Mammary epithelial cell (primary cell): Measurements from ENCODE around the gene GCC2.

ENCODE experiments used
- CTCF ChIP-seq, 2 donors: IDR thresholded peaks in 1 of 2; conservative IDR thresholded peaks in 1 of 2; 2 replicates each; pipeline ENCODE4 v1.5.1; 2011 to 2012; ENCODE audit warnings: inconsistent platforms in 2 of 2, low read length in 2 of 2, mild to moderate bottlenecking in 2 of 2, control low read depth in 1 of 2, low read depth in 1 of 2; ENCODE audit not compliant: insufficient read depth in 1 of 2; ENCODE audit errors: extremely low read depth in 1 of 2
- EZH2 ChIP-seq: IDR thresholded peaks from 2 replicates; pipeline ENCODE4 v1.6.1; 2012; ENCODE audit warnings: low read length, inconsistent platforms, borderline replicate concordance

DNA sequence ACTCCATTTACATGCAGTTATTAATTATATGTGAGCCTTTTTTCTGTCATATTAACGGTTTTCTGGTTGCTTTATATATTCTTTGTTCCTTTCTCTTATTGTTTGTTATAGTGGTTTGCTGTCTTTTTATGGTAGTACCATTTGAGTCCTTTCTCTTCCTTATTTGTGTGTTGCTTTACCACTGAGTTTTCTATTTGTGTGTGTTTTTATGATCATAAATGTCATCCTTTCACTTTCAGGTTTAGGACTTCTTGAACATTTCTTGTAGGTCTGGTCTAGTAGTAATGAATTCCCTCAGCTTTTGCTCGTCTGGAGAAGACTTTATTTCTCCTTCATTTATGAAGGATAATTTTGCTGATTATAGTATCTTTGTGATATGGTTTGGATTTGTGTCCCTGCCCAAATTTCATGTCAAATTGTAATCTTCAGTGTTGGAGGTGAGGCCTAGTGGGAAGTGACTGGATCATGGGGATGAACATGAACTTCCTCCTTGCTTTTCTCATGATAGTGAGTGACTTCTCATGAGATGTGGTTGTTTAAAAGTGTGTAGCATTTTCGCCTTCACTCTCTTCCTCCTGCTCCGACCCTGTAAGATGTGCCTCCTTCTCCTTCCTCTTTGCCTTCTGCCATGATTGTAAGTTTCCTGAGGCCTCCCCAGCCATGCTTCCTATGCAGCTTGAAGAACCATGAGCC is 11.5 kb downstream of the GCC2 start:
- TF ChIP-seq CTCF (conservative IDR thresholded peaks at IDR 0.05 in 1 of 2, IDR thresholded peaks at IDR 0.05 in 1 of 2; ENCODE audit: extremely low read depth in 1 of 2, insufficient read depth in 1 of 2, low read depth in 1 of 2, low read length in 2 of 2) (no peak), EZH2 (no peak)
